ENCODE results near the gene WIPF3.
"Not testable (repeated sequence)": the region's sequence is repeated elsewhere in the genome, so short reads cannot be mapped to it uniquely, and the experiment has no call there.

Gene WIPF3

DNA sequence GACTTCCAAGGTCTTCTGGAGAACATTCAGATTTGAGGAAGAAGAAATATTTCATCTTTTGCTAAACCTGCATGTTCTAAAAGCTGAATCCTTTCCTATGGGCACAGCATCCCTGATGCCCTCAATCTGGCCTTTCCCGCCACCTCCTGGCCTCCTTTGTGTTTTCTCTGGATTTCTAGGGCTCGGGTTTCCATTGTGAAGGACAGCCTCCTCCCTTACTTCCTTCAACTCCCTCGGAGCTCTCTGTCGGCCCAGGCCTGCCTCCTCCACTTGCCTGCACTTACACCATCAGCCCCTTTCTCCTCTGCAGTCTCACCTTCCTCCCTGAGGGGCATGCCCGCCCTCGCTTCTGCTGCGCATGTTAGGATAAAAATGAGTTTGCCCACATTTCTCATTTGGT, 75.4 kb downstream of the WIPF3 start:
- DNase-seq (ENCODE audit: low spot score): no peak

GRCh38 chr7:29882481-29882880, 76.2 kb downstream of the WIPF3 start:
- DNase-seq (ENCODE audit: low spot score): no peak

DNA sequence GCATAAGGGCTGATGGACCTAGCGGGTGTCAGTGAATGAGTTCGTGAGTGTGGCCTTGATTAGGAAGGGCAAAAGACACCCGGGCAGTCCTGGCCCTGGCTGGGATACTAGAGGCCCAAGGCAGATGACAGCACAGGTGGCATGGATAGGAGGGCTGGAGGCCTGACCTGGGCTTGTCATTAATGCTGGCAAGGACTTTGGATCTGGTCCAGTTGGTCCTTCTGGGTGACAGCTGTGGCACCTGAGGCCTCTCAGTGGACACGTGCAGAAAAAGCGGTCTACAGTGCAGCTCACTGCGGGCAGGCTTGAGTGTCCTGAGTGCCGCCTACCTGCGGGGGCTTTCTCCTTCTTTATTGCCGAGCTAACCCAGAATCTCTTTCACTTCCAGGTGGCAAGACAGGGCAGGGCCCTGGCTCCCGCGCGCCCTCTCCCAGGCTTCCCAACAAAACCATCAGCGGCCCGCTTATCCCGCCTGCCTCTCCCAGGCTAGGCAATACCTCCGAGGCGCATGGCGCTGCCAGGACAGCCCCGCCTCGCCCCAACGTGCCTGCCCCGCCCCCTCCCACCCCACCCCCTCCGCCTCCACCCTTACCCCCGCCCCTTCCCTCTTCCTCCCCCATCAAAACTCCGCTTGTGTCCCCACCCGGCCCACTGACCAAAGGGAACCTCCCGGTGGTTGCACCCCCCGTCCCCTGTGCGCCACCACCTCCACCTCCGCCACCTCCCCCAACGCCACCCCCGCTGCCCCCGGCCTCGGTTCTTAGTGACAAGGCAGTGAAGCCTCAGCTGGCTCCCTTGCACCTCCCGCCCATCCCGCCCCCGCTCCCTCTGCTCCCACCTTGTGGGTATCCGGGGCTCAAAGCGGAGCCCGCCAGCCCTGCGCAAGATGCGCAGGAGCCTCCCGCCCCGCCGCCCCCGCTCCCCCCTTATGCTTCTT, 77.4 kb downstream of the WIPF3 start:
- no peak for DNase-seq (ENCODE audit: low spot score)

- no peak for DNase-seq (ENCODE audit: low spot score)
Measured at GRCh38 chr7:29884399-29885272, 78.3 kb downstream of the WIPF3 start.

DNA sequence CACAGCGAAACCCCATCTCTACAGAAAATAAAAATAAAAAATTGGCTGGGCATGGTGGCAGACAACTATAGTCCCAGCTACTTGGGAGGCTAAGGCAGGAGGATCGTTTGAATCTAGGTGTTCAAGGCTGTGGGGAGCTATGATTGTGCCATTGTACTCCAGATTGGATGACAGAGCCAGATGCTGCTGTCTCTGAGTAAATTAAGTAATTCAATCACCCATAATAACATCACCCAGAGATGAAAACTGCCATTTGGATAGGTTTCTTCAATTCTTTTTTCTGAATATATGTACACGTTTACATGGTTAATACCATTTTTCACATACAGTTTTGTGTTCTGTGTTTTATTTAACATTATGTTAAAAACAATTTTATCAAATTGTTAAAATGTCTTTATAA, 79.3 kb downstream of the WIPF3 start:
- no peak for DNase-seq (ENCODE audit: low spot score)

GRCh38 chr7:29886827-29887226, 80.5 kb downstream of the WIPF3 start:
- no peak for DNase-seq (ENCODE audit: low spot score)

- no peak for DNase-seq (ENCODE audit: low spot score)
Measured at GRCh38 chr7:29888006-29888405, 81.7 kb downstream of the WIPF3 start.

GRCh38 chr7:29889288-29889687, 83.0 kb downstream of the WIPF3 start:
- no peak for DNase-seq (ENCODE audit: low spot score)

GRCh38 chr7:29890251-29890650, 83.9 kb downstream of the WIPF3 start:
- DNase-seq (ENCODE audit: low spot score): no peak

- not testable (repeated sequence) for DNase-seq (ENCODE audit: low spot score)
Measured at GRCh38 chr7:29890786-29891185, 84.5 kb downstream of the WIPF3 start.

DNA sequence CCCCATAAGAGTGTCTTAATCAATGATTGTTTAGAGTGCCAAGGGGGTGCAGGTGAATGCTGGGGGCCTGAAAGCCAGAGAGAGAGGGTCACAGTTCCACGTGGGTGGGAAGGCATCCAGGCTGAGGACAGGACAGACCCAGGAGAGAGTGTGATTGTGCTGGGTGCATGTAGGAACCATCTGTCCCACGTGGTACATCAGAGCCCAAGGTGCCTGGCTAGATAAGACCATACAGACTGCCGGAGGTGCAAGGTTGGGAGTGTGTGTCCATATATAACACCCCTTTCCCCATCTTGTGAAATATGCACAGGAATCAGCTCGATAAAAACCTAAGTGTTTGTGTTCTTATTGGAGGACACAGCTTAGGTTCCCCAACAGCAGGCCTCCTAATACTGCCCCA, 85.5 kb downstream of the WIPF3 start:
- DNase-seq (ENCODE audit: low spot score): no peak

- no peak for DNase-seq (ENCODE audit: low spot score)
Measured at GRCh38 chr7:29892231-29892630, 85.9 kb downstream of the WIPF3 start.

DNA sequence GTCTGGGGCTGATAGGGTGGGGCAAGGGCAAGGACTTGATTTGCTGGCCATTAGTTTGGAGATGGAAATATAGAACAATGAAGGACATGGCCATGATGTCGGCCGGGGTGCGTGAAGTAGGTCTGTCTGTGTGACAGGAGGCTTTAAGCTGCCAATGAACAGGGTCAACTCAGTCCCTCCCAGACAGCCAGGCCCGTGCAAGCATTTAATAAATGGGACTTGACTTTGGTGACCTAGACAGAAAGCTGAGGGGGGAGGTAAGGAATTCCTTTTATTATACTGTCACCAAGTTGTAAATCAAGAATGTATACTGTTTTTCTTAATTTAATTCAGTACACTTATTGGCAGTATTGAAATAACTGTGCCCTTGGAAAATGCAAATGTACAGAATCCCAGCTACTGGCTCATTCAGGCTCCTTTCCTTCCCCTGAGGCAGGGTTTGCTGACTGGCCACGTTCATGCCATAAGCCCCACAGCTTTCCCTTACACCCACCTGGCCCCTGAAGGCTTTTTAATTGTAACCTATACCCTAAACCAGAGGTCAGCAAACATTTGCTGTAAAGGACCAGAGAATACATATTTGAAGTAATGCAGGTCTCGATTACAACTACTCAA, 87.2 kb downstream of the WIPF3 start:
- DNase-seq (ENCODE audit: low spot score): no peak

- no peak for DNase-seq (ENCODE audit: low spot score)
Measured at GRCh38 chr7:29894256-29894655, 87.9 kb downstream of the WIPF3 start.

DNA sequence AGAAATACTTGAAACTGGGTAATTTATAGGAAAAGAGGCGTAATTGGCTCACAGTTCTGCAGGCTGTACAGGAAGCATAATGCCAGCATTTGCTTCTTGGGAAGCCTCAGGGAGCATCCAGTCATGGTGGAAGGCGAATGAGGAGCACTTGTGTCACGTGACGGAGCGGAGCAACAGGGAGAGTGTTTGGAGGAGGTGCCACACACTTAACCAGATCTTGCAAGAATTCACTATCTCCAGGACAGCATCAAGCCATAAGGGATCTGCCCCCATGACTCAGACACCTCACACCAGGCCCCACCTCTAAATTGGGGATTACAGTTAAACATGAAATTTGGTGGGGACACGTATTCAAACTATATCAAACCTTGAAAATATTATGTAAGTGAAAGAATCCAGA, 89.3 kb downstream of the WIPF3 start:
- no peak for DNase-seq (ENCODE audit: low spot score)

DNA sequence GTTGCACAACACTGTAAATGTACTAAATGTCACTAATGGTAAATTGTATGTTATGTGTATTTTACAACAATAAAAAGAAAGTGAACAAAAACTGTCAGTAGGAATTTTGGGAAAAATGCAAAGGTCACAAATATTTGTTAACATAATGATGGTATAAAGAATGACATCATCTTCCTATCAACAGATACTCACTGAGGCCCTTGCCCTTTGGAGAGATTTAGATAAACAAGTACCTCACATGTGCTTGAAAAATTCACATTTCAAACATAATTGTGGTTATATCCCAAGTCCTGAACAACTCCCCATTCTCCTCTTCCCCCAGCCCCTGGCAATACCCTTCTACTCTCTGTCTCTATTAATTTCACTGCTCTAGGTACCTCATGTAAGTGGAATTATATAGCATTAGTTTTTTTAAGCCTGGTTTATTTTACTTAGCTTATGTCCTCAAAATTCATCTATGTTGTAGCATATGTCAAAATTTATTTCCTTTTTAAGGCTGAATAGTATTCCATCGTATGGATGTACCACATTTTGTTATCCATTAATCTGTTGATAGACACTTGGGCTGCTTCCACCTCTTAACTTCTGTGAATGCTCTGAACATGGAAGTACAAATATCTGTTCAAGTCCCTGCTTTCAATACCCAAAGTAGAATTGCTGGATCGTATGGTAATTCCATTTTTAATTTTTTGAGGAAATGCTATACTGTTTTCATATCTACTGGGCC, 90.5 kb downstream of the WIPF3 start:
- no peak for DNase-seq (ENCODE audit: low spot score)

DNA sequence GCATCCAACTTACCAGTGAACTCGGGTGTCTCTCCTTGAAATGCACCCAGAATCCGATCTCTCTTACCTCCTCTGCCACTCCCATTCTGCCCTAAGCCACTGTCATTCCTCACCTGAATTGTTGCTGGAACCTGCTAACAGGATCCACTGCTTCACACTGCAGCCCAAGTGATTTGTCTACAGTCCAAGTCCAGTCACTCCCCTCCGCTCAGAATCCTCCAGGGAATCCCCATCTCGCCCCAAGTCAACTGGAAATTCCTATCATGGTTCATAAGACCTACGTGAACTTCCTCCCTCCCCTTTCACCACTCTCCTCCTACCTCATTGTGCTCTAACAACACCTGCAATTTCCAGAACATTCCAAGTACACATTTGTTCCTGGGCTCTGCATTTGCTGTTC, 92.0 kb downstream of the WIPF3 start:
- DNase-seq (ENCODE audit: low spot score): no peak

GRCh38 chr7:29900745-29901144, 94.4 kb downstream of the WIPF3 start:
- DNase-seq (ENCODE audit: low spot score): no peak

DNA sequence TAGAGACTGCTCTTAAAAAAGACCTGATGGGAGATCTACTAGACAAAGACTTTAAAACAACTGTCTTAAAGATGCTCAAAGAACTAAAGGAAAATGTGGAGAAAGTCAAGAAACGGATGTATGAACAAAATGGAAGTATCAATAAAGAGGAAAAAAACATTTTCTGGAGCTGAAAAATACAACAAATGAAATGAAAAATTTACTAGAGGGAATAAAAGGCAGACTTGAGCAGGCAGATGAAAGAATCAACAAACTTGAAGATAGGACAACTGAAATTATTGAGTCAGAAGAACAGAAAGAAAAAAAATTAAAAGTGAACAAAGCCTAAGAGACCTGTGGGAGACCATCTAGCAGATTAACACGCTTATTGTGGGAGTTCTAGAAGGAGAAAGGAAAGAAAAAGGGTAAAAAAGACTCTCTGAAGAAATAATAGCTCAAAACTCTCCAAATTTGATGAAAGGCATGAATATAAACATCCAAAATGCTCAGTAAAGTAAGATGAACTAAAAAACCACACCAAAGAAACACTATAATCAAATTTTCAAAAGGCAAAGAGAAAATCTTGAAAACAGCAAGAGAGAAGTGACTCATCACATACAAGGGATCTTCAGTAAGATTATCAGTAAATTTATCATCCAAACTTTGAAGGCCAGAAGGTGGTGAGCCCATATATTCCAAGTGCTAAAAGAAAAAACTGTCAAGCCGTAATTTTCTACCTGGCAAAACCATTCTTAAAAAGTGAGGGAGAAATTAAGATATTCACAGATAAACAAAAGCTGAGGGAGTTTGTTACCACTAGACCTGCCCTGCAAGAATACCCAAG, 100.1 kb downstream of the WIPF3 start:
- DNase-seq (ENCODE audit: low spot score): no peak

GRCh38 chr7:29914180-29914579, 107.9 kb downstream of the WIPF3 start:
- no peak for DNase-seq (ENCODE audit: low spot score)

All from CD4-positive, alpha-beta T cell treated with Interleukin-2 at 100 ng/mL for 4 hours (primary cell).